ENCODE results near the gene BRME1.
A peak's percentile ranks its signal among the peaks of the same experiment; 100 is the strongest.

BRME1 gene

GRCh38 chr19:13905634-13906520 is at the start of gene BRME1, which contains the start of gene CC2D1A:
Gene BRME1 (minus strand): TSS chr19:13906117. CDS start chr19:13904892, 1,225 bp downstream.
Gene CC2D1A (plus strand): TSS chr19:13906201. CDS start chr19:13906442, 241 bp downstream.
- DNase-seq = peak; percentile 91

- DNase-seq = no peak
Measured at GRCh38 chr19:13954185-13954584, 48.3 kb upstream of the BRME1 start.

- peak; percentile 19 for DNase-seq
Measured at GRCh38 chr19:13952931-13953531, 47.1 kb upstream of the BRME1 start.

GRCh38 chr19:13952154-13952930 is 46.4 kb upstream of the BRME1 start, which contains the start of gene DCAF15:
Gene DCAF15 (plus strand): TSS chr19:13952509. CDS start chr19:13952513, 4 bp downstream.
- peak; percentile 100 for DNase-seq

- no peak for DNase-seq
Measured at GRCh38 chr19:13951799-13952153, 45.9 kb upstream of the BRME1 start.

- DNase-seq = no peak
Measured at GRCh38 chr19:13951043-13951442, 45.1 kb upstream of the BRME1 start.

GRCh38 chr19:13946414-13946813 is 40.5 kb upstream of the BRME1 start:
- no peak for DNase-seq

GRCh38 chr19:13942023-13942684 is 36.2 kb upstream of the BRME1 start:
- DNase-seq = no peak

- DNase-seq = no peak
Measured at GRCh38 chr19:13938301-13939064, 32.6 kb upstream of the BRME1 start, which contains the start of gene PODNL1. Gene PODNL1 (minus strand): TSS chr19:13938417. CDS start chr19:13938181, 236 bp downstream.

GRCh38 chr19:13937479-13938300 is 31.8 kb upstream of the BRME1 start:
- no peak for DNase-seq

- DNase-seq = no peak
Measured at GRCh38 chr19:13935765-13936510, 30.0 kb upstream of the BRME1 start.

GRCh38 chr19:13934785-13935109 is 28.8 kb upstream of the BRME1 start:
- DNase-seq = no peak

GRCh38 chr19:13932911-13933393 is 27.0 kb upstream of the BRME1 start:
- no peak for DNase-seq

GRCh38 chr19:13932149-13932637 is 26.3 kb upstream of the BRME1 start:
- no peak for DNase-seq

GRCh38 chr19:13931391-13932148 is 25.7 kb upstream of the BRME1 start:
- no peak for DNase-seq

- DNase-seq = no peak
Measured at GRCh38 chr19:13930402-13930801, 24.5 kb upstream of the BRME1 start.

- DNase-seq = no peak
Measured at GRCh38 chr19:13929956-13930355, 24.0 kb upstream of the BRME1 start.

GRCh38 chr19:13929340-13929739 is 23.4 kb upstream of the BRME1 start:
- DNase-seq = no peak

- no peak for DNase-seq
Measured at GRCh38 chr19:13926715-13927114, 20.8 kb upstream of the BRME1 start.

Data from inflammatory macrophage treated with lipopolysaccharide for 4 hours (primary cell).